Measurements from ENCODE around the gene ADK.

DNA sequence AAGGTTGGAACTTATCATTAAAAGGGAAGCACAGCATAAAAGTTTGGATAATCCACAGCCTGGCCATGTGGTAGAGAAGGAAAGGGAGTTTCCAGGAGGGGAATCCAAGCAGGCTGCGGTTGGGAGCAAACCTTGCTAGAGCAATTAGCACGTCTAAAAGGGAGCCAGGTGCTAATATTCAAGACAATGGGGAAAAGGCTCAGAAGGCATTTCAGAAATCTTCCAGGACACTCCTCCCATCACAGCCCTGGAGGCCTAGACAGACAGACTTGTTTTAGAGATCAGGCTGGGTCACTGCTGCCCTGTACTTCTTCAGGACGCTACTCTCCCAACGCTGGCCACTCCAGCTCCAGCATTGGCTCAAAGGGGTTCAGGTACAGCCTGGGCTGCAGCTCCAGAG is 579.2 kb downstream of the ADK start:
- TF ChIP-seq, protein P1, sequence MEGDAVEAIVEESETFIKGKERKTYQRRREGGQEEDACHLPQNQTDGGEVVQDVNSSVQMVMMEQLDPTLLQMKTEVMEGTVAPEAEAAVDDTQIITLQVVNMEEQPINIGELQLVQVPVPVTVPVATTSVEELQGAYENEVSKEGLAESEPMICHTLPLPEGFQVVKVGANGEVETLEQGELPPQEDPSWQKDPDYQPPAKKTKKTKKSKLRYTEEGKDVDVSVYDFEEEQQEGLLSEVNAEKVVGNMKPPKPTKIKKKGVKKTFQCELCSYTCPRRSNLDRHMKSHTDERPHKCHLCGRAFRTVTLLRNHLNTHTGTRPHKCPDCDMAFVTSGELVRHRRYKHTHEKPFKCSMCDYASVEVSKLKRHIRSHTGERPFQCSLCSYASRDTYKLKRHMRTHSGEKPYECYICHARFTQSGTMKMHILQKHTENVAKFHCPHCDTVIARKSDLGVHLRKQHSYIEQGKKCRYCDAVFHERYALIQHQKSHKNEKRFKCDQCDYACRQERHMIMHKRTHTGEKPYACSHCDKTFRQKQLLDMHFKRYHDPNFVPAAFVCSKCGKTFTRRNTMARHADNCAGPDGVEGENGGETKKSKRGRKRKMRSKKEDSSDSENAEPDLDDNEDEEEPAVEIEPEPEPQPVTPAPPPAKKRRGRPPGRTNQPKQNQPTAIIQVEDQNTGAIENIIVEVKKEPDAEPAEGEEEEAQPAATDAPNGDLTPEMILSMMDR (IDR thresholded peaks at IDR 0.05) = no peak
- no peak for TF ChIP-seq POLR2AphosphoS5 (IDR thresholded peaks at IDR 0.05)

Data from gastroesophageal sphincter (tissue), 3 donors.